Measurements from ENCODE around the gene HDHD3.

Gene HDHD3

GRCh38 chr9:113375057-113376023 is 1.4 kb downstream of the HDHD3 start:
- no peaks in the 10 kb centered on the region for H3K36me3 ChIP-seq (replicated peaks)
- in situ Hi-C loops (cut with HindIII; ENCODE audit: low pct_ligation_motif_present, low sequenced_read_pairs), result no loop called here
- H3K27ac ChIP-seq, result no peak overlapping the region
- no peak for TF ChIP-seq CTCF (IDR thresholded peaks at IDR 0.05; ENCODE audit: low read depth, low read length, missing control alignments)
- H3K4me3 ChIP-seq (ENCODE audit: low read depth, low read length), result no peak overlapping the region
- DNase-seq, result peak; percentile 12
- no peaks in the 10 kb centered on the region for H3K27me3 ChIP-seq (replicated peaks)

- in situ Hi-C loops (cut with HindIII; ENCODE audit: low pct_ligation_motif_present, low sequenced_read_pairs), result no loop called here
- H3K27ac ChIP-seq, result no peak overlapping the region
- H3K27me3 ChIP-seq (replicated peaks), result no peaks in the 10 kb centered on the region
- no peak overlapping the region for H3K4me3 ChIP-seq (ENCODE audit: low read depth, low read length)
- no peak for TF ChIP-seq CTCF (IDR thresholded peaks at IDR 0.05; ENCODE audit: low read depth, low read length, missing control alignments)
- H3K36me3 ChIP-seq (replicated peaks), result no peaks in the 10 kb centered on the region
- no peak for DNase-seq
Observed at GRCh38 chr9:113373676-113374392, 3.0 kb downstream of the HDHD3 start.

GRCh38 chr9:113373256-113373655 is 3.5 kb downstream of the HDHD3 start:
- Histone ChIP-seq H3K36me3 (replicated peaks) (no peaks in the 10 kb centered on the region), H3K27me3 (replicated peaks) (no peaks in the 10 kb centered on the region), H3K4me3 (ENCODE audit: low read depth, low read length) (no peak overlapping the region), H3K27ac (no peak overlapping the region)
- in situ Hi-C loops (cut with HindIII; ENCODE audit: low pct_ligation_motif_present, low sequenced_read_pairs), result no loop called here
- no peak for DNase-seq
- no peak for TF ChIP-seq CTCF (IDR thresholded peaks at IDR 0.05; ENCODE audit: low read depth, low read length, missing control alignments)

GRCh38 chr9:113372059-113372458 is 4.7 kb downstream of the HDHD3 start:
- DNase-seq, result no peak
- no peak for TF ChIP-seq CTCF (IDR thresholded peaks at IDR 0.05; ENCODE audit: low read depth, low read length, missing control alignments)
- no peaks in the 10 kb centered on the region for H3K36me3 ChIP-seq (replicated peaks)
- H3K4me3 ChIP-seq (ENCODE audit: low read depth, low read length), result no peak overlapping the region
- in situ Hi-C loops (cut with HindIII; ENCODE audit: low pct_ligation_motif_present, low sequenced_read_pairs), result no loop called here
- no peak overlapping the region for H3K27ac ChIP-seq
- H3K27me3 ChIP-seq (replicated peaks), result no peaks in the 10 kb centered on the region

- no peak for DNase-seq
- no peaks in the 10 kb centered on the region for H3K36me3 ChIP-seq (replicated peaks)
- H3K27ac ChIP-seq, result no peak overlapping the region
- no peaks in the 10 kb centered on the region for H3K27me3 ChIP-seq (replicated peaks)
- H3K4me3 ChIP-seq (ENCODE audit: low read depth, low read length), result no peak overlapping the region
- in situ Hi-C loops (cut with HindIII; ENCODE audit: low pct_ligation_motif_present, low sequenced_read_pairs), result no loop called here
- no peak for TF ChIP-seq CTCF (IDR thresholded peaks at IDR 0.05; ENCODE audit: low read depth, low read length, missing control alignments)
Observed at GRCh38 chr9:113370806-113371325, 5.9 kb downstream of the HDHD3 start.

Measured in brain microvascular endothelial cell (primary cell).